GM18861 (cell line): Measurements from ENCODE around the gene RESP18.
A peak's percentile ranks its signal among the peaks of the same experiment; 100 is the strongest.

Experiments
- ATAC-seq: cut with Tn5 transposase; IDR thresholded peaks from one replicate; pipeline ENCODE4 v1.9.1; 2021; ENCODE audit not compliant: unreplicated experiment

The RESP18 gene

GRCh38 chr2:219332542-219332941 lies at the start of gene RESP18:
TSS of gene RESP18 (minus strand) at chr2:219332744.
- no peak for ATAC-seq

- no peak for ATAC-seq
Observed at GRCh38 chr2:219381448-219381847, 48.9 kb upstream of the RESP18 start.

GRCh38 chr2:219380926-219381325 lies 48.4 kb upstream of the RESP18 start:
- no peak for ATAC-seq

- no peak for ATAC-seq
Observed at GRCh38 chr2:219378163-219378851, 45.8 kb upstream of the RESP18 start.

GRCh38 chr2:219369447-219369861 lies 36.9 kb upstream of the RESP18 start:
- ATAC-seq = no peak

GRCh38 chr2:219368690-219369191 lies 36.2 kb upstream of the RESP18 start:
- no peak for ATAC-seq

- peak; percentile 64 for ATAC-seq
Observed at GRCh38 chr2:219362524-219363164, 30.1 kb upstream of the RESP18 start.

- no peak for ATAC-seq
Observed at GRCh38 chr2:219362072-219362471, 29.5 kb upstream of the RESP18 start.

GRCh38 chr2:219358170-219359075 lies 25.9 kb upstream of the RESP18 start:
- ATAC-seq = no peak

GRCh38 chr2:219356834-219357233 lies 24.3 kb upstream of the RESP18 start:
- ATAC-seq = no peak

GRCh38 chr2:219354582-219354981 lies 22.0 kb upstream of the RESP18 start:
- no peak for ATAC-seq

- no peak for ATAC-seq
Observed at GRCh38 chr2:219353129-219353528, 20.6 kb upstream of the RESP18 start.

- no peak for ATAC-seq
Observed at GRCh38 chr2:219352448-219353023, 20.0 kb upstream of the RESP18 start.

GRCh38 chr2:219350710-219351221 lies 18.2 kb upstream of the RESP18 start:
- ATAC-seq = no peak

- no peak for ATAC-seq
Observed at GRCh38 chr2:219350215-219350614, 17.7 kb upstream of the RESP18 start.

GRCh38 chr2:219344751-219345430 lies 12.3 kb upstream of the RESP18 start:
- no peak for ATAC-seq

GRCh38 chr2:219335373-219335786 lies 2.8 kb upstream of the RESP18 start:
- no peak for ATAC-seq

GRCh38 chr2:219334076-219334475 lies 1.5 kb upstream of the RESP18 start:
- no peak for ATAC-seq

GRCh38 chr2:219331560-219332213 lies 857 bp downstream of the RESP18 start:
- ATAC-seq = no peak

GRCh38 chr2:219327719-219328118 lies 4.8 kb downstream of the RESP18 start:
- no peak for ATAC-seq
